Uterus (tissue), 2 donors: ENCODE data around the gene CTDSPL.

ENCODE experiments used
- POLR2A ChIP-seq, 2 donors: fragments of 450-650 bp; IDR thresholded peaks; one replicate each; pipeline ENCODE4 v1.6.1; 2016; ENCODE audit warnings: antibody characterized with exemption in 2 of 2, mild to moderate bottlenecking in 1 of 2, moderate library complexity in 1 of 2
- TF ChIP-seq, protein P1 (sequence below), 4 experiments: fragments of 200-600 bp in 2 of 4; fragments of 450-650 bp in 2 of 4; sonication (generic) in 2 of 4; IDR thresholded peaks; one replicate each; pipeline ENCODE4 v1.5.1; 2016 to 2019; ENCODE audit warnings: antibody characterized with exemption in 4 of 4, mild to moderate bottlenecking in 2 of 4, moderate library complexity in 1 of 4

DNA sequence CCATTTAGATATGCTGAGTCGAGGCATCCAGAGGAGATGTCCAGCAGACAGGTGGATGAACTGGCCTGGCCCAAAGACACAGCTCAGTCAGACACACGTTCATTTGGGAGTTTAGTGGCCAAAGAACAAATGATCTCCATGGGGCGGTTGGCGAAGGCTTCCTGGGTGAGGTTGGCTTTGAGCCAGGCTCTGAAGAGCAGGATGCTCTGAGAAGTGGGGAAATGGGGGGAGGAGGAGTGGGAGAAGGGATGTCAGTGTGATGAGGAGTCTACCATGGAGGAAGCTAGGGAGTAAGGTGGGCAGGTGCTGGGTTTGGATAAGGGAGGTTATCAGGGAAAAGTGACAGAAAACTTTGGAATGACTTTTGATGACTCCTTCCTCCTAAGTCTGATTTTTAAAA is 81.4 kb downstream of the CTDSPL start:
- TF ChIP-seq POLR2A (IDR thresholded peaks at IDR 0.05), result no peak
- TF ChIP-seq, protein P1, sequence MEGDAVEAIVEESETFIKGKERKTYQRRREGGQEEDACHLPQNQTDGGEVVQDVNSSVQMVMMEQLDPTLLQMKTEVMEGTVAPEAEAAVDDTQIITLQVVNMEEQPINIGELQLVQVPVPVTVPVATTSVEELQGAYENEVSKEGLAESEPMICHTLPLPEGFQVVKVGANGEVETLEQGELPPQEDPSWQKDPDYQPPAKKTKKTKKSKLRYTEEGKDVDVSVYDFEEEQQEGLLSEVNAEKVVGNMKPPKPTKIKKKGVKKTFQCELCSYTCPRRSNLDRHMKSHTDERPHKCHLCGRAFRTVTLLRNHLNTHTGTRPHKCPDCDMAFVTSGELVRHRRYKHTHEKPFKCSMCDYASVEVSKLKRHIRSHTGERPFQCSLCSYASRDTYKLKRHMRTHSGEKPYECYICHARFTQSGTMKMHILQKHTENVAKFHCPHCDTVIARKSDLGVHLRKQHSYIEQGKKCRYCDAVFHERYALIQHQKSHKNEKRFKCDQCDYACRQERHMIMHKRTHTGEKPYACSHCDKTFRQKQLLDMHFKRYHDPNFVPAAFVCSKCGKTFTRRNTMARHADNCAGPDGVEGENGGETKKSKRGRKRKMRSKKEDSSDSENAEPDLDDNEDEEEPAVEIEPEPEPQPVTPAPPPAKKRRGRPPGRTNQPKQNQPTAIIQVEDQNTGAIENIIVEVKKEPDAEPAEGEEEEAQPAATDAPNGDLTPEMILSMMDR (IDR thresholded peaks at IDR 0.05), result no peak
